Caki2 (cell line): ENCODE measurements around the gene RAP2A. TPM values are rescaled to one million over a fixed set of nuclear protein-coding genes. Genes with fewer than 3 reads are reported as not detected.

Source experiments
- DNase-seq: peaks from one replicate; pipeline ENCODE4 v3.0.0-alpha.2; 2015; ENCODE audit warnings: low read depth
- in situ Hi-C: cut with HindIII; loops from 2 replicates; pipeline ENCODE4 v1.10.0; 2016; ENCODE audit warnings: low sequenced_read_pairs, low pct_unique_long_range_greater_than_20kb, mixed read lengths
- total RNA-seq: library from RNA; depleted of rRNA; stranded (reverse); fragments of >200 nt; shearing (Covaris generic); gene quantifications from 2 replicates; pipeline ENCODE4 v1.2.3, GENCODE V29; 2014; ENCODE audit warnings: low replicate concordance

RAP2A gene
- total RNA-seq, 1 experiment from 2014 or later: 10.3 TPM

GRCh38 chr13:97478247-97478646, 44.3 kb downstream of the RAP2A start:
- DNase-seq: no peak
- in situ Hi-C loops: no loop called here

GRCh38 chr13:97483465-97483864, 49.5 kb downstream of the RAP2A start:
- in situ Hi-C loops: no loop called here
- no peak for DNase-seq

- no peak for DNase-seq
- in situ Hi-C loops: no loop called here
Measured at GRCh38 chr13:97484301-97484700, 50.3 kb downstream of the RAP2A start.

- no peak for DNase-seq
- in situ Hi-C loops: no loop called here
Measured at GRCh38 chr13:97485320-97485719, 51.4 kb downstream of the RAP2A start.

GRCh38 chr13:97490702-97491307, 56.8 kb downstream of the RAP2A start:
- in situ Hi-C loops: no loop called here
- no peak for DNase-seq

- in situ Hi-C loops: no loop called here
- DNase-seq: no peak
Measured at GRCh38 chr13:97491452-97491851, 57.5 kb downstream of the RAP2A start.

GRCh38 chr13:97492257-97492656, 58.3 kb downstream of the RAP2A start:
- in situ Hi-C loops: no loop called here
- DNase-seq: no peak

- in situ Hi-C loops: no loop called here
- no peak for DNase-seq
Measured at GRCh38 chr13:97492684-97493371, 58.9 kb downstream of the RAP2A start.

- no peak for DNase-seq
- in situ Hi-C loops: no loop called here
Measured at GRCh38 chr13:97493456-97493855, 59.5 kb downstream of the RAP2A start.

- no peak for DNase-seq
- in situ Hi-C loops: no loop called here
Measured at GRCh38 chr13:97495678-97496077, 61.7 kb downstream of the RAP2A start.

- in situ Hi-C loops: no loop called here
- no peak for DNase-seq
Measured at GRCh38 chr13:97496511-97496910, 62.5 kb downstream of the RAP2A start.

- DNase-seq: no peak
- in situ Hi-C loops: no loop called here
Measured at GRCh38 chr13:97497400-97497799, 63.4 kb downstream of the RAP2A start.

GRCh38 chr13:97498419-97498818, 64.5 kb downstream of the RAP2A start:
- DNase-seq: no peak
- in situ Hi-C loops: no loop called here

GRCh38 chr13:97499181-97499580, 65.2 kb downstream of the RAP2A start:
- in situ Hi-C loops: no loop called here
- no peak for DNase-seq

- DNase-seq: no peak
- in situ Hi-C loops: no loop called here
Measured at GRCh38 chr13:97502181-97502580, 68.2 kb downstream of the RAP2A start.

- in situ Hi-C loops: no loop called here
- no peak for DNase-seq
Measured at GRCh38 chr13:97502706-97503105, 68.7 kb downstream of the RAP2A start.

- in situ Hi-C loops: no loop called here
Measured at GRCh38 chr13:97505017-97505416, 71.0 kb downstream of the RAP2A start.

GRCh38 chr13:97506511-97506910, 72.5 kb downstream of the RAP2A start:
- in situ Hi-C loops: no loop called here
- no peak for DNase-seq

More at GRCh38 chr13:97505017-97505416, 71.0 kb downstream of the RAP2A start:
- DNase-seq: no peak

GRCh38 chr13:97512732-97513131, 78.8 kb downstream of the RAP2A start:
- DNase-seq: no peak
- in situ Hi-C loops: no loop called here

GRCh38 chr13:97515643-97516042, 81.7 kb downstream of the RAP2A start:
- in situ Hi-C loops: no loop called here
- DNase-seq: no peak
